A549 (cell line): ENCODE measurements around the gene PIGC. TPM values are rescaled to one million over a fixed set of nuclear protein-coding genes. Genes with fewer than 3 reads are reported as not detected.

Experiments
- ATAC-seq, 2 experiments: fragments of 200-7000 bp in 1 of 2; fragments of >200 bp in 1 of 2; cut with Nextera tagmentation in 1 of 2; cut with Tn5 transposase in 1 of 2; 3 replicates each; pipeline versions ENCODE4 v1.8.0 to v1.9.1; 2018 to 2020; ENCODE audit warnings: mild to moderate bottlenecking in 1 of 2, moderate library complexity in 1 of 2
- CTCF ChIA-PET: fragments of 300-600 bp; sonication (Branson Sonifier 250); formaldehyde crosslinking; extraction: SDS; loops from one replicate; lab custom pipeline; 2021; ENCODE audit warnings: antibody characterized with exemption, inconsistent platforms; lab: Yijun Ruan, JAX
- POLR2A ChIA-PET: fragments of 350-600 bp; formaldehyde crosslinking; extraction: SDS; loops from one replicate; lab custom pipeline; 2021; ENCODE audit warnings: antibody characterized with exemption, inconsistent platforms; lab: Yijun Ruan, JAX
- DNase-seq, 2 experiments: peaks; one replicate each; pipeline versions ENCODE4 v3.0.0 to v3.0.0-alpha.2; 2011 to 2016; ENCODE audit warnings: low read depth in 1 of 2, low spot score in 1 of 2
- FAIRE-seq: peaks from 2 replicates; lab custom pipeline; 2011; peaks lifted over from hg19 to GRCh38; lab: Jason Lieb, UNC
- H3K27ac ChIP-seq, 2 experiments: fragments of >200 bp; sonication (Bioruptor Twin); formaldehyde crosslinking; 3 replicates each; pipeline ENCODE4 v1.5.1; 2016 to 2017
- H3K4me1 ChIP-seq: fragments of >200 bp; sonication (Bioruptor Twin); formaldehyde crosslinking; 3 replicates; pipeline ENCODE4 v1.6.1; 2016
- H3K4me2 ChIP-seq: fragments of >200 bp; sonication (Bioruptor Twin); formaldehyde crosslinking; 3 replicates; pipeline ENCODE4 v1.6.1; 2016
- H3K4me3 ChIP-seq: fragments of >200 bp; sonication (Bioruptor Twin); formaldehyde crosslinking; 3 replicates; pipeline ENCODE4 v1.5.1; 2016
- H3K9me3 ChIP-seq: fragments of >200 bp; sonication (Bioruptor Twin); formaldehyde crosslinking; 3 replicates; pipeline ENCODE4 v1.6.1; 2016
- ATOH8 ChIP-seq: fragments of 250-450 bp; sonication (Bioruptor Pico); IDR thresholded peaks from 2 replicates; pipeline ENCODE4 v1.5.0; 2020; ENCODE audit warnings: low read depth, mild to moderate bottlenecking, moderate library complexity
- CBX2 ChIP-seq: fragments of 200-600 bp; sonication (generic); IDR thresholded peaks from 2 replicates; pipeline ENCODE4 v1.6.1; 2016; ENCODE audit warnings: low read depth, mild to moderate bottlenecking, borderline replicate concordance
- CHD4 ChIP-seq: fragments of 200-600 bp; sonication (generic); IDR thresholded peaks from 2 replicates; pipeline ENCODE4 v1.6.1; 2016; ENCODE audit warnings: antibody characterized with exemption, mild to moderate bottlenecking, borderline replicate concordance
- EHMT2 ChIP-seq: fragments of 200-600 bp; sonication (generic); IDR thresholded peaks from 2 replicates; pipeline ENCODE4 v1.6.1; 2016; ENCODE audit warnings: antibody characterized with exemption, low read depth, mild to moderate bottlenecking, moderate library complexity
- ESRRA ChIP-seq: fragments of 150-350 bp; IDR thresholded peaks from 2 replicates; pipeline ENCODE4 v1.6.1; 2014; ENCODE audit warnings: mild to moderate bottlenecking, low read length, borderline replicate concordance
- FOSB ChIP-seq: fragments of 250-450 bp; sonication (Bioruptor Pico); IDR thresholded peaks from 2 replicates; pipeline ENCODE4 v1.5.0; 2020; ENCODE audit warnings: mild to moderate bottlenecking, moderate library complexity
- FOSL2 ChIP-seq, 2 experiments: fragments of 450-650 bp in 1 of 2; fragments of >200 bp in 1 of 2; sonication (Bioruptor Twin) in 1 of 2; formaldehyde crosslinking; IDR thresholded peaks; 2 replicates each; pipeline versions ENCODE4 v1.5.0 to v1.6.1; 2016 to 2020; ENCODE audit warnings: mild to moderate bottlenecking in 1 of 2, moderate library complexity in 1 of 2
- FOXS1 ChIP-seq: fragments of 250-450 bp; sonication (Bioruptor Pico); IDR thresholded peaks from 2 replicates; pipeline ENCODE4 v1.5.0; 2020; ENCODE audit warnings: mild to moderate bottlenecking, moderate library complexity
- HDAC2 ChIP-seq: fragments of 200-600 bp; sonication (generic); IDR thresholded peaks from 2 replicates; pipeline ENCODE4 v1.6.1; 2016
- HEYL ChIP-seq: fragments of 250-450 bp; sonication (Bioruptor Pico); IDR thresholded peaks from 2 replicates; pipeline ENCODE4 v1.8.0; 2021; ENCODE audit warnings: mild to moderate bottlenecking, moderate library complexity
- HOXA7 ChIP-seq: fragments of 250-450 bp; sonication (Bioruptor Pico); IDR thresholded peaks from 2 replicates; pipeline ENCODE4 v1.5.0; 2020; ENCODE audit warnings: mild to moderate bottlenecking, moderate library complexity
- MAFK ChIP-seq: fragments of 450-650 bp; IDR thresholded peaks from 2 replicates; pipeline ENCODE4 v1.6.1; 2014; ENCODE audit not compliant: partially characterized antibody
- NFE2L2 ChIP-seq: fragments of 150-350 bp; conservative IDR thresholded peaks from 2 replicates; pipeline ENCODE4 v1.6.1; 2014; ENCODE audit warnings: low read length
- POLR2AphosphoS2 ChIP-seq: conservative IDR thresholded peaks from 2 replicates; pipeline ENCODE4 v1.6.1; 2012; ENCODE audit warnings: low read length, improper control_type of control experiment, inconsistent platforms
- RARB ChIP-seq: fragments of 250-450 bp; sonication (Bioruptor Pico); IDR thresholded peaks from 2 replicates; pipeline ENCODE4 v1.8.0; 2021; ENCODE audit warnings: mild to moderate bottlenecking, moderate library complexity
- RFX5 ChIP-seq: fragments of 450-650 bp; IDR thresholded peaks from 2 replicates; pipeline ENCODE4 v1.7.1; 2014; ENCODE audit warnings: antibody characterized with exemption, mild to moderate bottlenecking, moderate library complexity
- RNF2 ChIP-seq: fragments of 200-600 bp; sonication (generic); IDR thresholded peaks from 2 replicates; pipeline ENCODE4 v1.6.1; 2016; ENCODE audit warnings: low read depth, mild to moderate bottlenecking, antibody characterized with exemption, moderate library complexity, borderline replicate concordance
- SREBF2 ChIP-seq: fragments of 450-650 bp; IDR thresholded peaks from 2 replicates; pipeline ENCODE4 v1.6.1; 2014; ENCODE audit warnings: mild to moderate bottlenecking, moderate library complexity
- TFCP2L1 ChIP-seq: fragments of 250-450 bp; sonication (Bioruptor Pico); IDR thresholded peaks from 2 replicates; pipeline ENCODE4 v1.5.0; 2021; ENCODE audit warnings: mild to moderate bottlenecking
- ZC3H11A ChIP-seq: fragments of 450-650 bp; IDR thresholded peaks from 2 replicates; pipeline ENCODE4 v1.6.1; 2014; ENCODE audit warnings: antibody characterized with exemption, mild to moderate bottlenecking
- ZSCAN20 ChIP-seq: fragments of 250-450 bp; sonication (Bioruptor Pico); IDR thresholded peaks from 2 replicates; pipeline ENCODE4 v1.8.0; 2022; ENCODE audit warnings: mild to moderate bottlenecking, moderate library complexity
- WGBS: methylation state at CpG from one replicate; pipeline ENCODE4 v1.1.6; 2017; ENCODE audit errors: missing lambda C conversion rate; 5-methylcytosine and 5-hydroxymethylcytosine counted together
- polyA plus RNA-seq, 4 experiments: library from polyadenylated mRNA; depleted of rRNA in 3 of 4; stranded (reverse); fragments of >200 nt; fragmentation: RNase III in 1 of 4; extraction: RNeasy Plus Mini Kit Qiagen cat#74134 plus additional on column Dnase treatment in 1 of 4; gene quantifications; 2 replicates in 3 of 4; 3 replicates in 1 of 4; pipeline ENCODE4 v1.2.3, GENCODE V29; 2011 to 2017
- TF ChIP-seq, protein P1 (sequence below): fragments of >200 bp; sonication (Bioruptor Twin); formaldehyde crosslinking; IDR thresholded peaks from 3 replicates; pipeline ENCODE4 v1.5.1; 2016
- TF ChIP-seq, protein P2 (sequence below): IDR thresholded peaks from 2 replicates; pipeline ENCODE4 v1.6.1; 2012; ENCODE audit warnings: low read depth, borderline replicate concordance
- TF ChIP-seq, protein P3 (sequence below): IDR thresholded peaks from 2 replicates; pipeline ENCODE4 v1.6.1; 2012
- TF ChIP-seq, protein P4 (sequence below): fragments of >200 bp; sonication (Bioruptor Twin); formaldehyde crosslinking; IDR thresholded peaks from 2 replicates; pipeline ENCODE4 v1.6.1; 2016
- TF ChIP-seq, protein P5 (sequence below): fragments of 250-450 bp; sonication (Bioruptor Pico); IDR thresholded peaks from 2 replicates; pipeline ENCODE4 v1.5.0; 2021; ENCODE audit warnings: mild to moderate bottlenecking, moderate library complexity, borderline replicate concordance

PIGC gene
- polyA plus RNA-seq, 2 of the 4 experiments (the other 2 are of a cell fraction), result 30.7 to 50.0 TPM

DNA sequence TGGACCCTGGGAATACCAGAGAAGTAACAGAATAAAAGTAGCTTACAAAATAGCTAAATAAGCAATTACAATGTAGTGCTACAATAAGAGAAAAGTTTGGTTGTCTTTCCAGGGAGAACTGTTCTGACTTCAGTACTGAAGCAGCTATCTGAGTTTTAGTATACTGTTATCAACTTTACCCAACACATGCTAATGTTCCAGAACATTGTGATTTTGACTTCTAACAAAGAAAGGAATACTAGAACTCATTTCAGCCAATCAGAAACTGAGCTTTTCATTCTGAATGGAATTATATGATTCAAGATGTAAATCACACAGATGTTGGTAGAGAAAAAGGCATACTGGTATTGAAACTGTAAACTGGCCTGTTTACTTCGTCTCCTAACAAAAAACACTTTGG, 23.5 kb downstream of the PIGC start, which contains the start of gene C1orf105:
TSS of gene C1orf105 (plus strand) at position 301 of the 400 bp plus-strand sequence. CDS start 201 bp downstream, outside the sequence.
- TF ChIP-seq HOXA7 (CRISPR knock-in tag) (no peak), MAFK (peak; percentile 48), ESRRA (no peak), ZC3H11A (no peak), FOXS1 (CRISPR knock-in tag) (no peak), CHD4 (no peak), ZSCAN20 (CRISPR knock-in tag) (no peak)
- TF ChIP-seq, protein P1, sequence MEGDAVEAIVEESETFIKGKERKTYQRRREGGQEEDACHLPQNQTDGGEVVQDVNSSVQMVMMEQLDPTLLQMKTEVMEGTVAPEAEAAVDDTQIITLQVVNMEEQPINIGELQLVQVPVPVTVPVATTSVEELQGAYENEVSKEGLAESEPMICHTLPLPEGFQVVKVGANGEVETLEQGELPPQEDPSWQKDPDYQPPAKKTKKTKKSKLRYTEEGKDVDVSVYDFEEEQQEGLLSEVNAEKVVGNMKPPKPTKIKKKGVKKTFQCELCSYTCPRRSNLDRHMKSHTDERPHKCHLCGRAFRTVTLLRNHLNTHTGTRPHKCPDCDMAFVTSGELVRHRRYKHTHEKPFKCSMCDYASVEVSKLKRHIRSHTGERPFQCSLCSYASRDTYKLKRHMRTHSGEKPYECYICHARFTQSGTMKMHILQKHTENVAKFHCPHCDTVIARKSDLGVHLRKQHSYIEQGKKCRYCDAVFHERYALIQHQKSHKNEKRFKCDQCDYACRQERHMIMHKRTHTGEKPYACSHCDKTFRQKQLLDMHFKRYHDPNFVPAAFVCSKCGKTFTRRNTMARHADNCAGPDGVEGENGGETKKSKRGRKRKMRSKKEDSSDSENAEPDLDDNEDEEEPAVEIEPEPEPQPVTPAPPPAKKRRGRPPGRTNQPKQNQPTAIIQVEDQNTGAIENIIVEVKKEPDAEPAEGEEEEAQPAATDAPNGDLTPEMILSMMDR, result no peak
- FAIRE-seq (no peak), DNase-seq (no peak), ATAC-seq (no peak)
- Histone ChIP-seq H3K4me2 (no peak within 1 kb of the TSS), H3K4me1 (0 out of 3 replicates have a peak, but pooled peaks cover 5% of the 10 kb centered on the region), H3K4me3 (no peak within 1 kb of the TSS), H3K27ac (no peak within 1 kb of the TSS), H3K9me3 (no peaks in the 10 kb centered on the region)
- WGBS, result 41% methylated on average over 1 of the region's 1 CpG
- POLR2A ChIA-PET, result no interaction called here
- CTCF ChIA-PET, result interaction anchor here (1.3 kb wide), 1 partner anchor 618 kb away, joined by 4 read pairs; no protein-coding TSS in a partner anchor

- CTCF ChIA-PET, result interaction anchor here (0.7 to 2.5 kb wide), 9 partner anchors 11 to 617 kb away, joined by 3 to 10 read pairs (median 4); no protein-coding TSS in a partner anchor
- H3K4me2 ChIP-seq, result no peak overlapping the region
- TF ChIP-seq POLR2AphosphoS2 (no peak), HDAC2 (no peak), EHMT2 (no peak), RFX5 (no peak), ZSCAN20 (CRISPR knock-in tag) (no peak), HEYL (CRISPR knock-in tag) (no peak), FOSL2 (IDR thresholded peaks at IDR 0.05) (no peak), FOSL2 (CRISPR knock-in tag; IDR thresholded peaks at IDR 0.05) (no peak), NFE2L2 (no peak), CBX2 (no peak), RNF2 (no peak), FOSB (no peak), ZC3H11A (no peak), RARB (CRISPR knock-in tag) (no peak), SREBF2 (no peak), TFCP2L1 (no peak), ATOH8 (CRISPR knock-in tag) (no peak)
- TF ChIP-seq, protein P2, sequence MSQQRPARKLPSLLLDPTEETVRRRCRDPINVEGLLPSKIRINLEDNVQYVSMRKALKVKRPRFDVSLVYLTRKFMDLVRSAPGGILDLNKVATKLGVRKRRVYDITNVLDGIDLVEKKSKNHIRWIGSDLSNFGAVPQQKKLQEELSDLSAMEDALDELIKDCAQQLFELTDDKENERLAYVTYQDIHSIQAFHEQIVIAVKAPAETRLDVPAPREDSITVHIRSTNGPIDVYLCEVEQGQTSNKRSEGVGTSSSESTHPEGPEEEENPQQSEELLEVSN, result no peak
- TF ChIP-seq, protein P3, sequence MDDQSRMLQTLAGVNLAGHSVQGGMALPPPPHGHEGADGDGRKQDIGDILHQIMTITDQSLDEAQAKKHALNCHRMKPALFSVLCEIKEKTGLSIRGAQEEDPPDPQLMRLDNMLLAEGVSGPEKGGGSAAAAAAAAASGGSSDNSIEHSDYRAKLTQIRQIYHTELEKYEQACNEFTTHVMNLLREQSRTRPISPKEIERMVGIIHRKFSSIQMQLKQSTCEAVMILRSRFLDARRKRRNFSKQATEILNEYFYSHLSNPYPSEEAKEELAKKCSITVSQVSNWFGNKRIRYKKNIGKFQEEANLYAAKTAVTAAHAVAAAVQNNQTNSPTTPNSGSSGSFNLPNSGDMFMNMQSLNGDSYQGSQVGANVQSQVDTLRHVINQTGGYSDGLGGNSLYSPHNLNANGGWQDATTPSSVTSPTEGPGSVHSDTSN, result no peak
- TF ChIP-seq, protein P4, sequence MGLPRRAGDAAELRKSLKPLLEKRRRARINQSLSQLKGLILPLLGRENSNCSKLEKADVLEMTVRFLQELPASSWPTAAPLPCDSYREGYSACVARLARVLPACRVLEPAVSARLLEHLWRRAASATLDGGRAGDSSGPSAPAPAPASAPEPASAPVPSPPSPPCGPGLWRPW, result no peak
- TF ChIP-seq, protein P5, sequence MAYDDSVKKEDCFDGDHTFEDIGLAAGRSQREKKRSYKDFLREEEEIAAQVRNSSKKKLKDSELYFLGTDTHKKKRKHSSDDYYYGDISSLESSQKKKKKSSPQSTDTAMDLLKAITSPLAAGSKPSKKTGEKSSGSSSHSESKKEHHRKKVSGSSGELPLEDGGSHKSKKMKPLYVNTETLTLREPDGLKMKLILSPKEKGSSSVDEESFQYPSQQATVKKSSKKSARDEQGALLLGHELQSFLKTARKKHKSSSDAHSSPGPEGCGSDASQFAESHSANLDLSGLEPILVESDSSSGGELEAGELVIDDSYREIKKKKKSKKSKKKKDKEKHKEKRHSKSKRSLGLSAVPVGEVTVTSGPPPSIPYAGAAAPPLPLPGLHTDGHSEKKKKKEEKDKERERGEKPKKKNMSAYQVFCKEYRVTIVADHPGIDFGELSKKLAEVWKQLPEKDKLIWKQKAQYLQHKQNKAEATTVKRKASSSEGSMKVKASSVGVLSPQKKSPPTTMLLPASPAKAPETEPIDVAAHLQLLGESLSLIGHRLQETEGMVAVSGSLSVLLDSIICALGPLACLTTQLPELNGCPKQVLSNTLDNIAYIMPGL (CRISPR knock-in tag), result no peak
- TF ChIP-seq, all 56 proteins: peak for 0
- ATAC-seq (no peak), DNase-seq (no peak), FAIRE-seq (no peak)
- Histone ChIP-seq H3K9me3 (no peaks in the 10 kb centered on the region), H3K4me1 (peaks cover 12% of the 10 kb centered on the region; the same call in 2 of the 3 replicates), H3K4me3 (no peak overlapping the region), H3K27ac (no peak overlapping the region)
- WGBS, result 78% methylated on average over 1 of the region's 1 CpG
- POLR2A ChIA-PET, result no interaction called here
These were observed 26.3 kb downstream of the PIGC start for GRCh38 chr1:172417557-172417956.
